ENCODE measurements around the gene BSN. TPM values are rescaled to one million over a fixed set of nuclear protein-coding genes. Genes with fewer than 3 reads are reported as not detected.

The BSN gene, protein sequence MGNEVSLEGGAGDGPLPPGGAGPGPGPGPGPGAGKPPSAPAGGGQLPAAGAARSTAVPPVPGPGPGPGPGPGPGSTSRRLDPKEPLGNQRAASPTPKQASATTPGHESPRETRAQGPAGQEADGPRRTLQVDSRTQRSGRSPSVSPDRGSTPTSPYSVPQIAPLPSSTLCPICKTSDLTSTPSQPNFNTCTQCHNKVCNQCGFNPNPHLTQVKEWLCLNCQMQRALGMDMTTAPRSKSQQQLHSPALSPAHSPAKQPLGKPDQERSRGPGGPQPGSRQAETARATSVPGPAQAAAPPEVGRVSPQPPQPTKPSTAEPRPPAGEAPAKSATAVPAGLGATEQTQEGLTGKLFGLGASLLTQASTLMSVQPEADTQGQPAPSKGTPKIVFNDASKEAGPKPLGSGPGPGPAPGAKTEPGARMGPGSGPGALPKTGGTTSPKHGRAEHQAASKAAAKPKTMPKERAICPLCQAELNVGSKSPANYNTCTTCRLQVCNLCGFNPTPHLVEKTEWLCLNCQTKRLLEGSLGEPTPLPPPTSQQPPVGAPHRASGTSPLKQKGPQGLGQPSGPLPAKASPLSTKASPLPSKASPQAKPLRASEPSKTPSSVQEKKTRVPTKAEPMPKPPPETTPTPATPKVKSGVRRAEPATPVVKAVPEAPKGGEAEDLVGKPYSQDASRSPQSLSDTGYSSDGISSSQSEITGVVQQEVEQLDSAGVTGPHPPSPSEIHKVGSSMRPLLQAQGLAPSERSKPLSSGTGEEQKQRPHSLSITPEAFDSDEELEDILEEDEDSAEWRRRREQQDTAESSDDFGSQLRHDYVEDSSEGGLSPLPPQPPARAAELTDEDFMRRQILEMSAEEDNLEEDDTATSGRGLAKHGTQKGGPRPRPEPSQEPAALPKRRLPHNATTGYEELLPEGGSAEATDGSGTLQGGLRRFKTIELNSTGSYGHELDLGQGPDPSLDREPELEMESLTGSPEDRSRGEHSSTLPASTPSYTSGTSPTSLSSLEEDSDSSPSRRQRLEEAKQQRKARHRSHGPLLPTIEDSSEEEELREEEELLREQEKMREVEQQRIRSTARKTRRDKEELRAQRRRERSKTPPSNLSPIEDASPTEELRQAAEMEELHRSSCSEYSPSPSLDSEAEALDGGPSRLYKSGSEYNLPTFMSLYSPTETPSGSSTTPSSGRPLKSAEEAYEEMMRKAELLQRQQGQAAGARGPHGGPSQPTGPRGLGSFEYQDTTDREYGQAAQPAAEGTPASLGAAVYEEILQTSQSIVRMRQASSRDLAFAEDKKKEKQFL (N-terminal part only)
- polyA plus RNA-seq (2012; ENCODE audit: insufficient read length, low read depth), result 0.28 TPM

DNA sequence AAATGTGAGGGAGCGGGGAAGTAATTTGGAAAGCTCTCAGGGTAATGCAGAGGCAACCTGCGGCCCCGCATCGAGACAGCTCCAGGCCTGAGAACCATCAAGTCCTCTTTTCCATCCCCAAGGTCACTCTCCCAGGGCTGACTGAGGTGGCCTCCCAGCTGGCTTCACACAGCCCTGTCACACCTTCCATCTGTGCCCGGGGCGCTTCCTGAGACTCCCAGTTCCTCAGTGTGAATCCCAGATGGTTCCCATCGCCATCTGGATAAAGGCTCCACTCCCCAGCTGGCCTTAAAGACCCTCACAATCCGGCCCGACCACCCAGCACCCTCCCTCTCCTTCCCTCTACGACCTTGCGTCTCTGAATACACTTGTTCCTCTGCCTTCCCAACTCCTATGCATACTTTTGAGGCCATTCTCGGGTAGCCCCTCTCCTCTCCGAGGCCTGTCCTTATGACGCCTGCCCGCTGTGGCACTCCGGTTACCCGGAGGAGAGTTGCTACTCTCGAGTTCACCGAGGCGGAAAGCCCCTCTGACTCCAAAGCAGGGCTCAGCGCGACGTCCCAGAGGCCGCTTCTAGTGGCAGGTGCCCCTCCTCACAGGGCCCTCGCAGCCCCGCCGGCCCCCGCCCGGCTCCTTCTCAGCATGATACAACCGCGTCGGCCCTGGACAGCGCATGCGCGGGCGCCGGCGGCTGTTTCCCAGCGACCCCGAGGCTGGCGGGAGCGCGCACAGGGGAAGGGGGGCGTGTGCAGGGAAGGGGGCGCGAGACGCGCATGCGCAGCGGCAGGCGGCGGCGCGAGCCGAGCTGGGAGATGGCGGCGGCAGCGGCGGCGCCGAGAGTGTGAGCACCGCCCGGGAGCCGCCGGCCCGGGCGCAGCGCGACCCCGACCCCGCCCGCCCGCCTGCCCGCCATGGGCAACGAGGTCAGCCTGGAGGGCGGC lies at the start of gene BSN:
Gene BSN (plus strand): TSS at position 786 of the 941 bp plus-strand sequence. CDS start 126 bp downstream, at position 912.
- TF ChIP-seq, protein P1, sequence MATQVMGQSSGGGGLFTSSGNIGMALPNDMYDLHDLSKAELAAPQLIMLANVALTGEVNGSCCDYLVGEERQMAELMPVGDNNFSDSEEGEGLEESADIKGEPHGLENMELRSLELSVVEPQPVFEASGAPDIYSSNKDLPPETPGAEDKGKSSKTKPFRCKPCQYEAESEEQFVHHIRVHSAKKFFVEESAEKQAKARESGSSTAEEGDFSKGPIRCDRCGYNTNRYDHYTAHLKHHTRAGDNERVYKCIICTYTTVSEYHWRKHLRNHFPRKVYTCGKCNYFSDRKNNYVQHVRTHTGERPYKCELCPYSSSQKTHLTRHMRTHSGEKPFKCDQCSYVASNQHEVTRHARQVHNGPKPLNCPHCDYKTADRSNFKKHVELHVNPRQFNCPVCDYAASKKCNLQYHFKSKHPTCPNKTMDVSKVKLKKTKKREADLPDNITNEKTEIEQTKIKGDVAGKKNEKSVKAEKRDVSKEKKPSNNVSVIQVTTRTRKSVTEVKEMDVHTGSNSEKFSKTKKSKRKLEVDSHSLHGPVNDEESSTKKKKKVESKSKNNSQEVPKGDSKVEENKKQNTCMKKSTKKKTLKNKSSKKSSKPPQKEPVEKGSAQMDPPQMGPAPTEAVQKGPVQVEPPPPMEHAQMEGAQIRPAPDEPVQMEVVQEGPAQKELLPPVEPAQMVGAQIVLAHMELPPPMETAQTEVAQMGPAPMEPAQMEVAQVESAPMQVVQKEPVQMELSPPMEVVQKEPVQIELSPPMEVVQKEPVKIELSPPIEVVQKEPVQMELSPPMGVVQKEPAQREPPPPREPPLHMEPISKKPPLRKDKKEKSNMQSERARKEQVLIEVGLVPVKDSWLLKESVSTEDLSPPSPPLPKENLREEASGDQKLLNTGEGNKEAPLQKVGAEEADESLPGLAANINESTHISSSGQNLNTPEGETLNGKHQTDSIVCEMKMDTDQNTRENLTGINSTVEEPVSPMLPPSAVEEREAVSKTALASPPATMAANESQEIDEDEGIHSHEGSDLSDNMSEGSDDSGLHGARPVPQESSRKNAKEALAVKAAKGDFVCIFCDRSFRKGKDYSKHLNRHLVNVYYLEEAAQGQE (IDR thresholded peaks at IDR 0.05; ENCODE audit: insufficient read depth in 1 of 2, low read depth in 2 of 2, low read length in 2 of 2), result peak in 1 of 2 experiments; percentile 55; a peak in 1 of 4 replicates
- TF ChIP-seq SIN3A (IDR thresholded peaks at IDR 0.05; ENCODE audit: borderline replicate concordance, insufficient read depth, low read length) (no peak), FOXP2 (optimal IDR thresholded peaks at IDR 0.05; ENCODE audit: borderline replicate concordance, extremely low read depth, extremely low read length, insufficient read depth) (peak; percentile 59), POLR2AphosphoS5 (IDR thresholded peaks at IDR 0.05; ENCODE audit: low read depth, low read length) (no peak), TAF1 (IDR thresholded peaks at IDR 0.05; ENCODE audit: borderline replicate concordance, insufficient read depth, low read length) (no peak)

DNA sequence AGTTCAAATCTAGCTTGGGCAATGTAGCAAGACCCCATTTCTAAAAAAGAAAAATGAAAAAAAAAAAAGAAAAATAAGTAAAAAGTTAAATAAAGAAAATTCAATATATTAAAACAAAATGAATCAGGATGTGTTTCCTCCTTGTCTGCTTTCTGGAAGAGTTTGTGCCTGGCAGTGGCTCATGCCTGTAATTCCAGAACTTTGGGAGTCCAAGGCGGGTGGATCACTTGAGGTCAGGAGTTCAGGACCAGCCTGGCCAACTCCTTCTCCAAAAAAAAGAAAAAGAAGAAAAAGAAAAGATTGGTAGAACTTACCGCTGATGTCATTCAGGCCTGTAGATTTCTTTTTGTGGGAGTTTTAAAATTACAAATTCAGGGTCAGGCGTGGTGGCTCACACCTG lies 47.4 kb upstream of the BSN start:
- no peak for TF ChIP-seq FOXP2 (optimal IDR thresholded peaks at IDR 0.05; ENCODE audit: borderline replicate concordance, extremely low read depth, extremely low read length, insufficient read depth)
- TF ChIP-seq TAF1 (IDR thresholded peaks at IDR 0.05; ENCODE audit: borderline replicate concordance, insufficient read depth, low read length), result no peak
- TF ChIP-seq POLR2AphosphoS5 (IDR thresholded peaks at IDR 0.05; ENCODE audit: low read depth, low read length), result no peak
- TF ChIP-seq, protein P1 (IDR thresholded peaks at IDR 0.05; ENCODE audit: insufficient read depth in 1 of 2, low read depth in 2 of 2, low read length in 2 of 2), result no peak
- no peak for TF ChIP-seq SIN3A (IDR thresholded peaks at IDR 0.05; ENCODE audit: borderline replicate concordance, insufficient read depth, low read length)

DNA sequence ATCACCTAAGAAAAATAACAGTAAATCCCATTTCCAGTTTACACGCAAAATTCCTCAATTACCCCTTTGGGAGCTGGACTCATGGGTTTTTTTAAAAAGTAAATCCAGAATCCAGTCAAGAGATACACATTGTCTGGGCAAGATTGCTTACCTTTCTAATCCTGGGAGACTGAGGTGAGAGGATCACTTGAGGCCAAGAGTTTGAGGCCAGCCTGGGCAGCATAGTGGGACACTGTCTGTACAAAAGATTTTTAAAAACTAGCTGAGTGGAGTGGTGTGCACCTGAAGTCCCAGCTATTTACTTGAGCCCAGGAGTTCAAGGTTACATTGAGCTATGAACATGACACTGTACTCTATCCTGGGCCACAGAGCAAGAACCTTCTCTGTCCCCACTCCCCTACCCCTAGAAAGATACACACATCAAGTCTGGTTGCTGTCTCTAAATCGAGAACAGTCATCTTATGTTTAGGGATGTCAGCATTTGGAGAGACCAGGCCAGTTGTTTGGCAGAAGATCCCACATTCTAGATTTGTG lies 45.2 kb upstream of the BSN start:
- TF ChIP-seq POLR2AphosphoS5 (IDR thresholded peaks at IDR 0.05; ENCODE audit: low read depth, low read length) (no peak), TAF1 (IDR thresholded peaks at IDR 0.05; ENCODE audit: borderline replicate concordance, insufficient read depth, low read length) (no peak), FOXP2 (optimal IDR thresholded peaks at IDR 0.05; ENCODE audit: borderline replicate concordance, extremely low read depth, extremely low read length, insufficient read depth) (no peak), SIN3A (IDR thresholded peaks at IDR 0.05; ENCODE audit: borderline replicate concordance, insufficient read depth, low read length) (no peak)
- TF ChIP-seq, protein P1 (IDR thresholded peaks at IDR 0.05; ENCODE audit: insufficient read depth in 1 of 2, low read depth in 2 of 2, low read length in 2 of 2), result no peak
